GM12891 (cell line): ENCODE measurements around the gene ABCA9.
"Not testable (repeated sequence)": the region's sequence is repeated elsewhere in the genome, so short reads cannot be mapped to it uniquely, and the experiment has no call there.

Source experiments
- DNase-seq: peaks from one replicate; pipeline ENCODE4 v3.0.0; 2011; ENCODE audit warnings: low spot score; ENCODE audit not compliant: insufficient read length
- FAIRE-seq: peaks from 2 replicates; lab custom pipeline; 2011; peaks lifted over from hg19 to GRCh38; lab: Jason Lieb, UNC
- PAX5 ChIP-seq: IDR thresholded peaks from 2 replicates; pipeline ENCODE4 v1.6.1; 2011; ENCODE audit warnings: low read length, moderate library complexity, mild to moderate bottlenecking; ENCODE audit not compliant: insufficient read depth, severe bottlenecking
- POLR2A ChIP-seq: IDR thresholded peaks from 2 replicates; pipeline ENCODE4 v1.6.1; 2011; ENCODE audit warnings: low read depth, low read length, control low read depth
- POLR2AphosphoS5 ChIP-seq: IDR thresholded peaks from 2 replicates; pipeline ENCODE4 v1.6.1; 2011; ENCODE audit warnings: low read depth, low read length, control low read depth
- POU2F2 ChIP-seq: IDR thresholded peaks from 2 replicates; pipeline ENCODE4 v1.6.1; 2011; ENCODE audit warnings: low read depth, mild to moderate bottlenecking, control low read depth, low read length, moderate library complexity
- SPI1 ChIP-seq: IDR thresholded peaks from 2 replicates; pipeline ENCODE4 v1.6.1; 2011; ENCODE audit warnings: low read depth, low read length, control low read depth
- TAF1 ChIP-seq: IDR thresholded peaks from 2 replicates; pipeline ENCODE4 v1.6.1; 2011; ENCODE audit warnings: low read depth, low read length, control low read depth

The ABCA9 gene

DNA sequence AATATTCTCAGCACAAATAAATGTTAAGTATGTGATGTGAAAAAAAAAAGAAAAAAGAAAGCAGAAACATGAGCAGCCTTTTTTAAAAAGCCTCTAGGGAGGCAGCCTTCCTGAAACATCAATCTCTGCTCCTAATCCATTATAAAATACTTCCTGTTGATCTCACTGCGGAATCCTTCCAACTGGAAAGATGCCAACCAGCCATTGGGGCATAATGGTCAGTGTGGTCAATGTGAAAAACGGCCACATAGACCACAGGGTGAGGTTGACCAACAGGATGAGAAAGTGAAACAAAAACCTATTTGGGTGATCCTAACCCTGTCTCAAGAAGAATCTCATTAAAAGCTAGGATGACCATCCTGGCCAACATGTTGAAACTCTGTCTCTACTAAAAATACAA lies 79.4 kb downstream of the ABCA9 start:
- FAIRE-seq (no peak), DNase-seq (no peak)
- TF ChIP-seq SPI1 (no peak), PAX5 (no peak), POU2F2 (no peak), POLR2AphosphoS5 (no peak), TAF1 (no peak), POLR2A (no peak)

DNA sequence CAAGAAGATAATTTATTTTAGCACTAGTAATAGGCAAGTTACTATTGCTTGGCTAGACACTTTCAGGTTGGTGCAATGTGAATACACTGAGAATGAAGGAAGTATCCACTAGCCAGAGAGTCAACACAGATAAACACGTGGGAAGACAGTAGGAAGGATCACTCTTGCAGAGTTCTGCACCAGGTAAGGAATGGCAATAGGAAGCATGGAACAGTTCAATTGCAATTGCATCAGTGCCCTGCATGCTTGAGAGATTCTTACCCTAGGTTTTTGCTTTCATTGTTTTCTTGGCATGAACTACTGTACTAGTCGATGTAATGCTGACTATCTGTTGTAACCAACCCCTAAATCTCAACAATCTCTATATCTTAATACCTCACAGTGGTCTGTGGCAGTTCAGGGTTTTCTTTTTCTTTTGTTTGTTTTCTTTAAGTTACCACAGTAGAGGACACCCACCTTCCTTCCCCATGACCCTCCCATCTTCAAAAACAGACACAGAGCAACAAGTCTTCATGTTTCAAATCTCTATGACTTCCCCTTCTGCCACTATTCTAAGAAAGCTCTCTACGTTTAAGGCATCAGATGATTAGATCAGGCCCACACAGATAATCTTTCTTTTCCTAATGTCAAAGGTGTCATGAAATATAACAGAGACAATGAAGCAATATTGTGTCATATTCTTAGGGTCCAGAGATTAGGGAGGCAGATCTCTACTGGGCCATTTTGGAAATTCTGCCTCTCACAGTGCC lies 87.5 kb downstream of the ABCA9 start:
- TF ChIP-seq SPI1: no peak
- DNase-seq (no peak), FAIRE-seq (no peak)

DNA sequence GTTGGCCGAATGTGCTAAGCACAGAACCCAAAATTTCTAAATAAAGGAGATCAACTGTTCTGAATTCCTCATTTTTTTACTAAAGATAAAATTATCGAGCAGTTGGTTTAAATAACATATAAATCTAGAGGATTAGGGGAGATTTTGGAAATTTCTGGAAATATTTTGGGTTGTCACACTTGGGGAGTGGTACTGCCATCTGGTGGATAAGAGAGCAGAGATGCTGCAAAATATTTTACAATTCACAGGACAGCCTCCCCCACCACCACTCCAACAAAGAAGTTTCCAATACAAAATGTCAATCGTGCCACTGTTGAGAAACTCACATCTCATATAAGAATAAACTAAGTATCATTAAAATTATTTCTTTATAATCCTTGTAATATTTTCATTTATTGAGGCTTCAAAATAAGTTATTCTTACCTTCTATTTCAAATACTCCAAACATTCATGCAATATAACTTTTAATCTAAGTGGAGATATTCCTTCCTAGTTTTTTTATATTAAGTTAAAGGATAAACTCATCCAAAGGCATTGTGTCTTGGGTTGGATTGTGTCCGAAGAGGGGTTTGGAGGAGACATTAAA lies 88.5 kb downstream of the ABCA9 start:
- DNase-seq (no peak), FAIRE-seq (no peak)
- no peak for TF ChIP-seq POLR2A
- TF ChIP-seq POU2F2: no peak
- TF ChIP-seq SPI1: no peak
- TF ChIP-seq TAF1: no peak
- no peak for TF ChIP-seq PAX5

DNA sequence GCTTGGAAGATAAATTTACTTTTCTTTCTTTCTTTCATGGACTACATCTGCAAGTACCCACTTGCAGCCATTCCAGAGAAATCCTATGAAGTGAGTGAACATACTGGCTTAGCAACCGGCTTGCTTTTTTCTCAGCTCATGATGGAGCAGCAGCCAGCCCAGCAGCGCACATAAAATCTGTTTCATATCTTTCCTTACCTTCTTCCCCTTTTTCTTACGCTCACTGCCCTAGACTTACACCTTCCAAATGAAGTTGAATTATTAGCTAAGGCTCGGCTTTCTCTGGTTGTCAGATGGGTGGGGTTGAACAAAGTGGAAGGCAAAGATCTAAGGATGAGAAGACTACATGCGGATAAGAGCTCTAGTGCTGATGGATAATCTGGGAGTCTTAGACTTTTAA lies 91.6 kb downstream of the ABCA9 start:
- FAIRE-seq: no peak
- TF ChIP-seq POU2F2 (no peak), POLR2AphosphoS5 (no peak), TAF1 (no peak), POLR2A (no peak), SPI1 (no peak), PAX5 (no peak)
- DNase-seq: no peak

DNA sequence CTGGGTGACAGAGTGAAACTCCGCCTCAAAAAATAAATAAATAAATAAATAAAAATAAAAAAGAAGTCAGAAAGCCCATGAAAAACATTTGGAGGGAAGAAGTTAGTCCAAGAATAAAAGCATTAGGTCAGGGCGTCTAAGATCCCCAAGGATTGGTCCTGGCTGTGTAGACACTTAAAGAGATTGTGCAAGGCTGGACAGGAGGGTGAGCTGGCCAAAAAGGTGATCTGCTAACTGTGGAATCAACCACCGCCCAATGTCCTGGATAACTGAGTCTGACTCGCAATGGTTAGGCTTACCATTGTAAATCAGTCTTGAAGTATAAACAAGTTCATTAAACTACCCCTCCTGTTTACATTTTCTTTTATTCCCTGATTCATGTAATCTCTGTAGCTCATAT lies 96.8 kb downstream of the ABCA9 start:
- DNase-seq: no peak
- FAIRE-seq: no peak
- no peak for TF ChIP-seq POLR2AphosphoS5

DNA sequence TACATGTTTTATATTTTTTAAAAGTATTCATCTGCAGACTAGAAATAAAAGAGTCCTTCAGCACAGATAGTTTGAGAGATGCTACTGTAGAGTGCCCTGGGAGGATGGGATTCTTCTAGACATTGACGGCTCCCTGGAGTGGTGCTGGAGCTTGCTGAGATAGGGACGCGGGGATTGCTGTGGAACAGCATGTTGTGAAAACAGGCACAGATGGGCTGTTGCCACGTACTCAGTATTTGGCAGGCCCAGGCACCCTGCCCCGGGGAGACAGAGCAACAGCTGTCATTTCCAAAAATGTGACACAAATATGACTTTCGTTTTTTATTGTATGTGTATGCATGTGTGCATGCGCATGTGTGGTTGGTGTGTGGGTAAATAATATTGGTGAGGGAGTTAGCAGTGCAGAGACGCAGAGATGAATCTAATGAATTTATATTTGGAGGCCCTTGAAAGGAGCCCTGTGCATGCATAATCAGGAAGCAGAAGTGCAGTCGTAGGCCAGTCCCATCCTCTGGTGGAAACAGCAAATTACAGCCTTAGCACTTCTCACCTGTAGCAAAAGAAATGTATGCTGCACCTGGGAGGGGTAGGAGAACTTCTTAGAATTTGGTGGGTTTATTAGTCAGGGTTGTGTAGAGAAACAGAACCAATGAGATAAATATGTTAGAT lies 99.4 kb downstream of the ABCA9 start:
- TF ChIP-seq POLR2AphosphoS5 (no peak), POLR2A (no peak)
- no peak for FAIRE-seq
- no peak for DNase-seq

DNA sequence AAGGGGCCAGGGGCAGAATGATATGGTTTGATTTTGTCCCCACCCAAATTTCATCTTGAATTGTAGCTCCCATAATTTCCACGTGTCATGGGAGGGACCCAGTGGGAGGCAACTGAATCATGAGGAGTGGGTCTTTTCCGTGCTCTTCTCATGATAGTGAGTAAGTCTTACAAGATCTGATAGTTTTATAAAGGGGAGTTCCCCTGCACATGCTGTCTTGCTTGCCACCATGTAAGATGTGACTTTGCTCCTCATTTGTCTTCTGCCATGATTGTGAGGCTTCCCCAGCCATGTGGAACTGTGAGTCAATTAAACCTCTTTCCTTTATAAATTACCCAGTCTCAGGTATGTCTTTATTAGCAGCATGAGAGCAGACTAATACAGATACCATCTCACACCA lies 101.6 kb downstream of the ABCA9 start:
- not testable (repeated sequence) for FAIRE-seq, DNase-seq

DNA sequence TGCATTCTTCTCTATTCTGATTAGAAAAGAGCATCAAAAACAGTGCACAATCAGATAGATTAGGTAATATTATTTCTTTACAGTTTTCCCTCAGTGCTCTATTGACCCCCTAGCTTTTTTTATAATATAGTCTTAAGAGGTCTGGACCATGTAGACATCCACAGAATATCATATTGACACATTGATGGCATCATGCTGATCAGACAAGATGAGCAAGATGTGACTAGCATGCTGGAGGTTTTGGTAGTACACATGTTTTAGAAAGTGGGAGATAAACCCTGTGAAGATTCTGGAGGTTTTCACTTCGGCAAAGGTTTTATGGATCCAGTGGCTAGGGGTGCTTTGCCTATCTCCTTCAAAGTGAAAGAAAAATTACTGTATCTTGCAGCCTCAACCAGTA lies 102.8 kb downstream of the ABCA9 start:
- FAIRE-seq (no peak), DNase-seq (no peak)
- no peak for TF ChIP-seq POU2F2
- TF ChIP-seq POLR2A: no peak
- TF ChIP-seq SPI1: no peak
- no peak for TF ChIP-seq PAX5
- no peak for TF ChIP-seq POLR2AphosphoS5
- TF ChIP-seq TAF1: no peak

DNA sequence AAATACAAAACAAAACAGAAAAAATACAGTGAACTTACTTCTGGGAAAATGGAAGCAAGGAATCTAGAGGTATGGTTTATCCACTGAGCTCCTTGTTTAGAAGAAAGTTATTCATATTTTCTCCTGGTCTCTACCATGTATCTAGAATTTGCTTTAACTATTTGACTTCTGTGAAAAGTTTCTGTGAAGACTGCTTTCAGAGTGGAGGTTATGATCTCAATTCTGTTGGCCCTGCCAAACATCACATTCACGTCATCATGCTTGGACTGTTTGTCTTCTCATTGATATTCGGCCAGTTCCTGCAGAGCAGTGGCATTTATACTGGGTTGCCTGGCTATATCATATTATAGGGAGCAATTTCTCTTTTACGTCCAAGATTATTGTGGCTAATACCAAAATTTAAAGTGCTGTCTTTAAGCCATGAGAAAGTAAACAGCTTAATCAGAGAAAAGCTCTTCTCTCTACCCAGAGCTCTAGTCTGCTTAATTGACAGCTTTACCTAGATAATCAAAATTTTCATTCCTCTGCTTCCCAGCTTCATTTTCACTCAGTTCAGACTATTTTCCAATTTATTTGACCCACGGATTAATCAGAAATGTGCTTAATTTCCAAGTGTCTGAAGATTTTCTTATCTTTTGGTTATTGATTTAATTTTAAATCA lies 105.4 kb downstream of the ABCA9 start, which contains the start of gene ABCA8:
Gene ABCA8, minus strand, starts transcription at position 212 of the 661 bp plus-strand sequence. CDS start 13,358 bp downstream, outside the sequence.
- TF ChIP-seq POLR2AphosphoS5 (no peak), TAF1 (no peak), POU2F2 (no peak), PAX5 (no peak), SPI1 (no peak), POLR2A (no peak)
- DNase-seq (no peak), FAIRE-seq (no peak)

DNA sequence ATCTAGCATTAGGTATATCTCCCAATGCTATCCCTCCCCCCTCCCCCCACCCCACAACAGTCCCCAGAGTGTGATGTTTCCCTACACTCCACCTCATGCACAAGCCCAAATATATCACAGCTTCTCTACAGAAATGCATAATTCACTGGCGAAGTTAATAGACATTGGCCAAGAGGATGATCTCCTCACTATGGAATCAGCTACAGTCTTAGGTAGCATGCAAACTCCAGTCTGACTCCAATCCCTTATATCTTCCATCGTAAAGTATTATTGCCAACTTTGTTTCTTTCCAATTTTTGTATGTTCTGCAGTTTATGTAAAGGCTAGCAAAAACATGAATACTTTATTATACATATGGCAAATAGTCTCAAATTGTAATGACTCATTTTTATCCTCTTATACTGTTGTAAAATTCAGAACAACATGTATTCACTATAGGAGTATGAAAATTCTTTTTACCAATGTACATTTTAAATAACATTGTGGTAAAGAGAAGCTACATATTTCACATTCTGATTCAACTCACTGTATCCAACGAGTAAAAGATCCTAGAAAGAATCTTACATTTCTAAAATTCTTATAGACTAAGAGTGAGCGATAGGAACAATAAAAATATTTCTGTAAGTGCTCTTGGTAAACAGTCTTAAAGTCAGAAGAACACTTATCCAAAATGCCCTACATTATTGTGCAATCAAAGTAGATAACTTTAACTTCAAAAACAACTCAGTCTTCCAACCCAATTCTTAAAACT lies 106.4 kb downstream of the ABCA9 start:
- no peak for TF ChIP-seq SPI1
- FAIRE-seq (no peak), DNase-seq (no peak)
